ENCODE data around the gene KIAA0930.
A peak's percentile ranks its signal among the peaks of the same experiment; 100 is the strongest.

KIAA0930 gene

GRCh38 chr22:45240810-45241631 is at the start of gene KIAA0930:
TSS of gene KIAA0930 (minus strand) at chr22:45240894. CDS start at chr22:45240703, 191 bp downstream.
- DNase-seq (ENCODE audit: insufficient read length, low spot score) (peak; percentile 58), FAIRE-seq (no peak)
- TF ChIP-seq CTCF (IDR thresholded peaks at IDR 0.05; ENCODE audit: insufficient read depth, missing control alignments): no peak

GRCh38 chr22:45286854-45287551 is 46.3 kb upstream of the KIAA0930 start:
- FAIRE-seq (no peak), DNase-seq (ENCODE audit: insufficient read length, low spot score) (no peak)
- TF ChIP-seq CTCF (IDR thresholded peaks at IDR 0.05; ENCODE audit: insufficient read depth, missing control alignments): no peak

- no peak for TF ChIP-seq CTCF (IDR thresholded peaks at IDR 0.05; ENCODE audit: insufficient read depth, missing control alignments)
- no peak for DNase-seq (ENCODE audit: insufficient read length, low spot score)
- no peak for FAIRE-seq
These were observed 44.8 kb upstream of the KIAA0930 start for GRCh38 chr22:45285263-45286058.

- TF ChIP-seq CTCF (IDR thresholded peaks at IDR 0.05; ENCODE audit: insufficient read depth, missing control alignments): no peak
- no peak for FAIRE-seq
- no peak for DNase-seq (ENCODE audit: insufficient read length, low spot score)
These were observed 44.1 kb upstream of the KIAA0930 start, which contains the start of gene UPK3A for GRCh38 chr22:45284705-45285262. TSS of gene UPK3A (plus strand) at chr22:45284949. CDS start at chr22:45285014, 65 bp downstream.

GRCh38 chr22:45281010-45281409 is 40.3 kb upstream of the KIAA0930 start:
- no peak for FAIRE-seq
- DNase-seq (ENCODE audit: insufficient read length, low spot score): no peak
- TF ChIP-seq CTCF (IDR thresholded peaks at IDR 0.05; ENCODE audit: insufficient read depth, missing control alignments): no peak

GRCh38 chr22:45280587-45280980 is 39.9 kb upstream of the KIAA0930 start:
- DNase-seq (ENCODE audit: insufficient read length, low spot score): no peak
- no peak for FAIRE-seq
- TF ChIP-seq CTCF (IDR thresholded peaks at IDR 0.05; ENCODE audit: insufficient read depth, missing control alignments): no peak
